Activated CD4-positive, CD25-positive, alpha-beta regulatory T cell treated with anti-CD3 and anti-CD28 coated beads, Interleukin-2, amount 50 U/mL, for 72 hours (primary cell): ENCODE data around the gene TFDP1.

ENCODE experiments used
- DNase-seq: peaks from one replicate; pipeline ENCODE4 v3.0.0; 2021

TFDP1 gene

DNA sequence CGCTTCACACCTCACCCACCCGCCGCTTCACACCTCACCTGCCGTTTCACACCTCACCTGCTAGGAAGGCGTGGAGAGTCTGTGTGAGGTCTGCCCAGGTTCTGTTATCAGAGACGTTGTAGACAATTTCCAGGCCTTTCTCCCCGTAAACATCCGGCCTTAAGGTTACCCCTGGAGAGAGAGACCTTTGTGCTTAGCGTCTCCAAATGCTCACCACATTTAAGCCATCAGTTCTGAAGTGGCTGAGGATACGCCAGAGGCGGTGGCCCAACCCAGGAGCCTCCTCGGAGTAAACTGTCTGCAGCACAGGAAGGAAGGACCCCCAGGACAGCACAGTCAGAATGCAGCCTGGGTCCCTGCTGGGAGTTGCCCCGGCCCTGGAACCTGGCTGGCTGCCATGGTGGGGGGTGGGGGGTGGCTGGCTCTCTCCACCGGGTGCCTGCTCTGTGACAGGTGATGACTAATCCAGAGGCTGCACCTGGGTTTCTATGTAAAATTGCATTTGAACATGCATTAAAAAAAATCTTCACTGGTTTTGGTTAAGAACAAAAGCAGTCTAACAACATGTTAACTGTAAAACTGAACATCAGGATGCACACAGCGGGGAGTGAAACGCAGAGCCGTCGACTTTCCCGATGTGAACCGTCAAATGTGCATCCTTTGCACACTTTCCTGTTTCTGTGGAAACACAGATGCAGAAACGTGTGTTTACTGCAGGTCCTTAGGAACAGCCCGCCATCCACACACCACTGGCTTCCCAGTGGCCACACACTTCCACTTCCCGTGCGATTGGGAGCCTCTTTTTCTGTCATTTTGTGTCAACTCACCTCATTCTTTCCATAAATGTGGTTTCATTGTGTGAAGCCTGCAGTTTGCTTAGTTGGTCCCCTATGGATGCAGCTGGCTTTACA is 69.0 kb downstream of the TFDP1 start:
- peak; percentile 26 for DNase-seq

DNA sequence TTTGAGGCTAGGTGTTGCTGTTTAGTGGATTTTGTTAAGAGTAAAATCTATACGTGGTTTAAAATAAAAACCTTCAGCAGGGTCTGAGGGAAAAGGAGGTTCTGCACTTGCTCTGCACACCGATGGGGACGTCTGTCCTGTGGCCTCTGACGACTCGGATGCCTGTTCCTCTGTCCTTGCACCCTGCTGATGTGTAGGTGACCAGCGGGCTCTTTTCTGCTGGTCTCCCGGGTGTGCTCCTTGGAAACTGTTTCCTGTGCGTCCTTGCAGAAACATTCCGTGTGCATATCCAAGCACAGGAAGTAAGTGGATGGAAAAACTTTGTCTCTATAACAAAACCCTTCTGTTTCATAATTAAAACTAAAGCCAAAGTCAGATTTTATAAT is 69.6 kb downstream of the TFDP1 start:
- no peak for DNase-seq

DNA sequence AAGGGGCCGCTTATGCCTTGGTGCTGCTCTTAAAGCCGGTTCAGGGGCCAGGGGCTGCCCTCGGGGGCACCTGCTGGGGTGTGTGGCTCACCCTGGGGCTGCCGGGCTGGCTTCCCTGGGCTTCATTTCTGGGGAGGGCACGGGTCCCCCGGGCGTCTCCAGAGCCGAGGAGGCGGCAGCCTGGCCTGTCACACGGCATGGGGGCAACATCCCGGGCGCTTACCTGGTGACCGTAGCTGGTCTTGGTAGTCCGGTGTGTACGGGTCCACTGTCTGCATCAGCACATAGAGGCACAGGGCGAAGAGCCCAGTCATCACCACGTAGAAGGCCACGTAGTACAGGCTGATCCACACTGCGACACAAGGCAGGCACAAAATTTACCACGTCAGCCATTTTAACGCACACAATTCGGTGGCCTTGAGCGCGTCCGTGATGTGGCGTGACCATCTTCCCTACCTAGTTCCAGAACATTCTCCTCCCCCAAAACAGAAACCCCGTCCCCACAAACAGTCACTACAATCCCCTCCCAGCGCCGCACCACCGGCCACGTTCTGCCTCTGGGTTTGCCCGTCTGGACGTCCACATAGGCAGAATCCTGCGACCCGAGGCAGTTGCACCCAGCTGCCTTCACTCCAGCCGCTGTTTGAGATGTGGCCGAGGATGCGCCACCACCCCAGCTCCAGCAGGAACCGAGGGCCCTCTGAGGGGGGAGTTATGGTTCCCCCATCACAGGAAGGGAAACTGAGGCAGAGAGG is 70.2 kb downstream of the TFDP1 start:
- DNase-seq: peak; percentile 19

DNA sequence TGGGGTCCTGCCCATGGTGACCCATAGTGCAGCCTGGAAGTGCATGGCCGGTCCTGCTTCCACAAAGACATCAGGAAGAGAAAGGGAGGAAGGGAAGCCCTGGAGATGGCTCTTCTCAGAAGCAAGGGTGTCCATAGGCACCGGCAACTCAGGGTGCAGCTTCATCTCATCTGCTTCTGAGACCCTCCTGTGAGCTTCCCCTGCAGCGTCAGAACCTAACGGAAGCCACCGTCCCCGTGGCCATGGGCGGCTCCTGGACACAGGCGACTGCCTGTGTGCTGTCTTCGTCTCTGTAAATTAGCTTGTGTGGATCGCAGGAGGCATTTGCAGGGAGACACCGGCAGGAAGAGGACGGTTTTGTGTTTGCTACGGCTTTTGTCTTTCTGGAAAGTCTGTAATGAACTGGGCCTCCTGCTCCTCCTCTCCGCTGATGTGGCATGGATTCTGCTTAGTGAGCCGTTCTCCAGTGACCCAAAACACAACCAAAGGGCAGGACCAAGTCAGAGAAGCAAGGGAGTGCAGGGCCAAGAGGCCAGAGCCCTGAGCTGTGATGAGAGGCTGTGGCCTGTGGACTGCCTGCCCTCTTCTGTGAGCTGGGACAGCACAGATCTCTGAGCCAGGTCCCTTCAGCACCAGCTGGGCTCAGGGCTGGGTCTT is 70.9 kb downstream of the TFDP1 start:
- peak; percentile 19 for DNase-seq

DNA sequence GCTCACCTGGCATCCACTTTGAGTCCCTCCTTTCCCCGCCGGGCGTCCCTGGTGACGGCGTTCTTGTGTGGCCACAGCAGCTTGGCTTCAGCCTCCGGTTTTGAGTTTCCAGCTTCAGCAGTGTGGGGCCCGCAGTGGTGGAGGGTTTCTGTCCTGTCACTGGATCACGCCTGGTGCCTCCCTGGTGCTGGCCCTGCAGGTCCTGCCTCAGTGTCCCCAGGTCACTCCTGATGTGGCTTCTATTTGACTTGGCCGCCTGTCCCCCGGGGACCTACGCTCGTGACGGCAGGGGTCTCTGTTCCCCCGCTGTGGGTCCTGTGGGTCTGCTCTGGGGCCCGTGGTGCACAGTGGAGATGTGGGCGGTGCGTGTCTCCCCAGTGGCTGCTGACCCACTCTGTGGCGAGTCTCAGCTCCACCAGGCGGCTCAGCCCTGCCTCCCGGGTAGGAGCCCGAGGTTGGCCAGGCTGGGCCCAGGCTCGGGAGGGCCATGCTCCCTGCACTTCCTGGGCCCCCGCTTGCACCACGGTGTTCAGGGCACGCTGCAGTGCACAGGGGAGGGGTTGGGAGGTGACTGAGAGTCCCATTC is 71.5 kb downstream of the TFDP1 start:
- peak; percentile 17 for DNase-seq

DNA sequence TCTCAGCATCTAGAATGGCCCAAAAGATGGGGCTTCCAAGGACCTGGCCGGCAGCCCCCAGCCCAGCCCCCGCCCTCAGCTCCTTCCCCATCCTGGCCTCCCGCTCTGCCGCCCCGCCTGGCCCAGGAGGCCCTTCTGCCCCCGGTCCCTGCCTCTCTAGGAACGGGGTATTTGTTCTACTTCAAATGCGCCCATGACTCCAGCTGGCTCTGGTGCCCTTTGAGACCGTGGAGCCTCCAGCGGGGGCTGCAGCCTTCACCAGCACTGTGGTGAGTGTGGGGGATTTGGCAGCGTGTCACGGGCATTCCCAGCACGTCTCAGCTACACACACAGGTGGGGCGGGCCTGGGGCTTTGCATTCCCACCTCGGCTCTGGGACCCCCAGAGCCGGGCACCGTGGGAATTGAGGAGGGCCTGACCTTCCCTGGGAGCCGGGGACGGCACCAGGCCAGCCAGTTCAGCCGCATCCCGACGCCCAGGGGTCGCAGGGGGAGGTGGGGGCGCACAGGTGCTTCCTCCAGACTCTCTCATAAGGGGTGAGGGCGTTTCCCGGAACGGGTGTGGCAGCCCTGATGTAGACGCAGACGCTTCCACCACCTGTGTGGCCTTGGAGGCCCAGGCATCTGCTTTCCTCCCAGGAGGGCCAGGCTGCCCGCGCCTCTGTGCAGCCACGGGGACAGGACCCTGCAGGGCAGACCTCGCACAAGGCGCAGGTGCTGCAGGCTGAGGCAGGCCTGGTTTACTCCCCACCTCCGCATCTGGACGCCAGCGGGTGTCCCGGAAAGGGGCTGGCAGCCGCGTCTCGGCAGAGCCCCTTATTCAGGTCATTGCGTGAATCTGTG is 72.5 kb downstream of the TFDP1 start:
- peak; percentile 21 for DNase-seq

DNA sequence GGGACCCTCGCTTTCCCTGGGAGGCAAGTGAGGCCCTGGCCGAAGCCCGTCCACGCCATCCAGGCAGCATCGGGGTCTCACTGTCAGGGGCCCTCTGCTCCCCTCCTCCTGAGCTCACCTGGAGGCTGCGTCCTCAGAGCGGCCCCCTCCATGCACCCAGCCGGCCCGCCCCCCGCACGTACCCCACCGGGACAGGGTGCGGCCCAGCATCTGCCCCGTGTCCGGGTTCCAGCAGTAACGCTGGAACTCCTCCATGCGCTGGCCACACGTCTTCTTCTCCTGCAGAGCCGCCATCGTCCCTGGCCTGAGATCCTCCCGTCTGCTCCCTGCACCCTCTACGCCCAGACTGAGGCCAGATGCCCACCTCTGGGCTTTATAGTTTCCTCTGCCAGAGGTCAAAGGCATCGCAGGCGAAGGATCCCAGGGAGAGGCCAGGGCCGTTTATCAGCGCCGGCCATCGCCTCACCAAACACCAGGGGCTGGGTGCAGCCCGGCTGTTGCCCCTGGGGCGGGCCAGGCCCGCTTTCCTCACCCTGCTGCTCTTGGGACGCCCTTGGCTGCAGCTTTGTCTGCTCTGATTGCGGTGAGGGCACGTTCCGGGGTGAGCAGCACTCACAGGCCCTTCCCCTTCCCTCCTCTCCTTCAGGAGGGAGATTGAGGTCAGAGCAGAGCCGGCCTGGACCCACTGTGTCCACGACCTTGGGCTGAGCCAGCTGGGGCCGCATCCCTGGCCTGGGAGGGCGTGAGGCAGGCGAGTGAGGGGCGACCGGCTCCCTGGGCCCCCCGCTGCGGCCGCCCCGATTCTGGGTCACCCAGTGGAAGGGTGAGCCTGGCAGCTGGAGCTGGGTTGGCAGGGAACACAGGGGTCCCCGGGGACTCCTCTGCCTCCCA is 73.5 kb downstream of the TFDP1 start, which contains the start of gene ATP4B:
ATP4B (minus strand) TSS at position 348 of the 891 bp plus-strand sequence; CDS start at position 294, 54 bp downstream.
- peak; percentile 21 for DNase-seq

DNA sequence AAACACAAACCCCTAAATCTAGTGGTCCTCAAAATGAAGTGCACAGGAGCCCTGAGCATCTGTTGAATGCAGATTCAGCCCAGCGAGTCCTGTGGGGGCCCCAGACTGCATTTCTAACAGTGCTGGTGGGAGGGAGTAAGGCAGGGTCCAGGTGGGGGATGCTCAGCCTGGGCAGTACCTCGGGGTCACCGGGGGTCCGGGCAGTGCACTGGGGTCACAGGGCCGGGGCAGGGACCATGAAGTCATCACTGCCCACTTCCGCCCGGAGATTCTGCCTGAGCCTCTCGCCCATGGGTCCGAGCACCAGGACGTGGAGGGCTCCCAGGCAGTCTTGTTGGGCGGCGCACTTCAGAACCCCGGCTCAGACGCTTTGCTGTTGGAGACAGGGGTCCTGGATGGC is 74.3 kb downstream of the TFDP1 start:
- no peak for DNase-seq

DNA sequence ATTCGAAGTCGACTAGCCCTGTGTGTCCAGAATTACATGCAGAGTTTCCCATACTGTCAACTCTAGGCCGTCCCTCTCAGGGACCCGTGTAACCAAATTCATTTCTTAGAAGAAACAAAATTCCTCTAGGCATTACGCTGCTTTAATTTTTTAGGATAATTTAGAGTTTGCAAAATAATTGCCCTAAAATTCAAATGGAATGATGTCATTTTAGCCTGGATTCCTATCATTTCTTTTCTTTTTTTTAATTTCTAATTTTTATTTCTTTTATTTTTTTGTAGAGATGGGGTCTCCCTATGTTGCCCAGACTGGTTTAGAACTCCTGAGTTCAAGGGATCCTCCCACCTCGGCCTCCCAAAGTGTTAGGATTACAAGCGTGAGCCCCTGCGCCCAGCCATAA is 74.8 kb downstream of the TFDP1 start:
- no peak for DNase-seq

DNA sequence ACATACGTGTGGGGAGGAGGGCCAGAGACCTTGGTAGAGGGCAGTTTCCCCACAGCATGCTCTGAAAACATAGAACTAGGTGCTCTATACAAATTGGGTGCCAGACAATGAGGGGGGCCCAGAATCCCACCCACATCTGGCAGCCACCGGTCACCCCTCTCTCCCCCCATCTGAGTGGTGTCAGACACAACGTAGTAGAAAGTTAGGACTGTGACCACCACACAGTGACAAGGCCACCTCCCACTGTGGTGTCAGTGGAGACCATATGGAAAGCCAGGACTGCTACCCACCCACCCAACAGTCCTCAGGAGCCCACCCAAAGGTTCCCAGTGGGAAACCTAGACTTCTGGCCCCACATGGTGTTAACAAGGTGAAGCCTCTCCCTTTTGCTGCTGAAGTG is 75.5 kb downstream of the TFDP1 start:
- no peak for DNase-seq

DNA sequence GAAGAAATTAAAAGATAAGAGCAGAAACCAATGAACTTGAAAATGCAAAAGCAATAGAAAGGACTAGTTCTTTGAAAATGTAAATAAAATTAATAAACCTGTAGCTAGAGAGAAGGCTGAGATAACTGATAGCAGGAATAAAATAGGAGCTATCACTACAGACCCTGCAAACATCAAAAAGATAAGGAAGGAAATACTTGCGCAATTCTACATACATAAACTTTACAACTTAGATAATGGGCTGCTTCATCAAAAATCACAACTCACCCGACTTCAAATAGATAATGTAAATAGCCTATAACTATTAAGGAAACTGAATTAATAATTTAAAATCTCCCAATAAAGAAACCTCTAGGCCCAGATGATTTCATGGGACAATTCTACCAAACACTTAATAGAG is 77.0 kb downstream of the TFDP1 start:
- DNase-seq: no peak

DNA sequence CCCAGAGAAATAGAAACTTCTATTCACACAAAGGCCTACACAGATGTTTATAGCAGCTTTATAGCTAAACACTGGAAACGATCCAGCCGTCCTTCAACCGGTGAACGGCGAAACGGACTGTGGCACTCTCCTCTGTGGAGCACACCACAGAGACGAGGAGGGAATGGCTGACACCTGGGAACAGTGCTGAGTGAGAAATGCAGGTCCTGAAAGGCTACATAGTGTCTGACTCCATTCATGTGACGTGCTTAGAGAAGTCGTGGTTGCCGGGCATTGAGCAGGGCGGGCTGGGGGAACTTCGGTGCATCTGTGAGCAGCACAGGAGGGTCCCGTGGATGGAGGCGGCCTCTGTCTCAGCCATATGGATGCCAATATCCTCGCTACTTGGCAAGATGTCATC is 79.4 kb downstream of the TFDP1 start:
- peak; percentile 21 for DNase-seq

DNA sequence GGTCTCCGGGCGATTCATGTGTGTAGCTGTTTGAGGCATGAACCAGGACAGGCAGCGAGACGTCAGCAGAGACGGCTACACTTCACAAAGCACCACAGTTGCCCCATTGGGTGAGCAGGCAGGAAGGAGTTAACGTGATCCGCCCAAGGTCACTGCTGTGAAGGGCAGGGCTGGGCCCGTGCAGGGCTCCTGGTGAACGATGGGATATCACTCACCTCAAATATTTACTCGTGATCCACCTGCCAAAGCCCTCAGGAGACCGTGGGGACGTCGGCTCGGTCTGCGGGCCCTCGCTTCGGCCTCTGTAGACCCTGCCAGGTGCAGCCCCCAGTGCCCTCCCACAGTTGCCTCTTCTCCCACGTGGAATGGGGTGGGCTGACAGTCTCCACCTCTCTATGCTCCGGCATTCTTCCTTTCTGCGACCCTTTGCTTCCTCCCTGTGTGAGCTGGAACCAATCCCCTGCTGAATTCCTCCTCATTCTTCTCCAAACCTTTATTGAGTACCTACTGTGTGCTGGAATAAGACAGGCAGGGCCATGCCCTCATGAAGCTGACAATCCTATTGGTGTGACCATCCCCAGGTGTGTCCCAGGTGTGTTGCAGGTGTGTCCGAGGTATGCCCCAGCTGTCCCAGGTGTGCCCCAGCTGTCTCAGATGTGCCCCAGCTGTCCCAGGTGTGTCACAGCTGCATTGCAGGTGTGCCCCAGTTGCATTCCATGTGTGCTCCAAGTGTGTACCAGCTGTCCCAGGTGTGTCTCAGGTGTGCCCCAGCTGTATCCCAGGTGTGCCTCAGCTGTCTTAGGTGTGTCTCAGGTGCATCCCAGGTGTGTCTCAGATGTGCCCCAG is 80.4 kb downstream of the TFDP1 start:
- peak; percentile 25 for DNase-seq

DNA sequence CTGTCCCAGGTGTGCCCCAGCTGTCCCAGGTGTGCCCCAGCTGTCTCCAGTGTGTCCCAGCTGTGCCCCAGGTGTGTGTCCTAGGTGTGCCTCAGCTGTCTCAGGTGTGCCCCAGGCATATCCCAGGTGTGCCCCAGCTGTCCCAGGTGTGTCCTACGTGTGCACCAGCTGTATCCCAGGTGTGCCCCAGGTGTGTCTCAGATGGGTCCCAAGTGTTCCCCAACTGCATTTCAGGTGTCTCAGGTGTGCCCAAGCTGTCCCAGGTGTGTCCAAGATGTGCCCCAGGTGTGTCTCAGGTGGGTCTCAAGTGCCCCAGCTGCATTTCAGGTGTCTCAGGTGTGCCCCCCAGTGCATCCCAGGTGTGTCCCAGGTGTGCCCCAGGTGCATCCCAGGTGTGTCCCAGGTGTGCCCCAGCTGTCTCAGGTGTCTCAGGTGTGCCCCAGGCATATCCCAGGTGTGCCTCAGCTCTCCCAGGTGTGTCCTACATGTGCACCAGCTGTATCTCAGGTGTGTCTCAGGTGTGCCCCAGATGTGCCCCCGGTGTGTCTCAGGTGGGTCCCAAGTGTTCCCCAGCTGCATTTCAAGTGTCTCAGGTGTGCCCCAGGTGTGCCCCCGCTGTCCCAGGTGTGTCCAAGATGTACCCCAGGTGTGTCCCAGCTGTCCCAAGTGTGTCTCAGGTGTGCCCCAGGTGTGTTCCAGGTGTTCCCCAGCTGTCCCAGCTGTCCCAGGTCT is 81.2 kb downstream of the TFDP1 start:
- DNase-seq: peak; percentile 19

DNA sequence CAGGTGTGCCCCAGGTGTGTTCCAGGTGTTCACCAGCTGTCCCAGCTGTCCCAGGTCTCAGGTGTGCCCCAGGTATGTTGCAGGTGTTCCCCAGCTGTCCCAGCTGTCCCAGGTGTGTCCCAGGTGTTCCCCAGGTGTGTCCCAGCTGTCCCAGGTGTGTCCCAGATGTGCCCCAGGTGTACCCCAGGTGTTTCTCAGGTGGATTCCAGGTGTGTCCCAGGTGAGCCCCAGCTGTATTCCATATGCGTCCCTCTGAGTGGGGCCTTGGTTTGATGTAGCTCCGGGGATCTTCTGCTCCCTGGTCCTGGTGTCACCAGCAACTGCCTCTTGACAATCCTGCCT is 81.7 kb downstream of the TFDP1 start:
- peak; percentile 11 for DNase-seq

DNA sequence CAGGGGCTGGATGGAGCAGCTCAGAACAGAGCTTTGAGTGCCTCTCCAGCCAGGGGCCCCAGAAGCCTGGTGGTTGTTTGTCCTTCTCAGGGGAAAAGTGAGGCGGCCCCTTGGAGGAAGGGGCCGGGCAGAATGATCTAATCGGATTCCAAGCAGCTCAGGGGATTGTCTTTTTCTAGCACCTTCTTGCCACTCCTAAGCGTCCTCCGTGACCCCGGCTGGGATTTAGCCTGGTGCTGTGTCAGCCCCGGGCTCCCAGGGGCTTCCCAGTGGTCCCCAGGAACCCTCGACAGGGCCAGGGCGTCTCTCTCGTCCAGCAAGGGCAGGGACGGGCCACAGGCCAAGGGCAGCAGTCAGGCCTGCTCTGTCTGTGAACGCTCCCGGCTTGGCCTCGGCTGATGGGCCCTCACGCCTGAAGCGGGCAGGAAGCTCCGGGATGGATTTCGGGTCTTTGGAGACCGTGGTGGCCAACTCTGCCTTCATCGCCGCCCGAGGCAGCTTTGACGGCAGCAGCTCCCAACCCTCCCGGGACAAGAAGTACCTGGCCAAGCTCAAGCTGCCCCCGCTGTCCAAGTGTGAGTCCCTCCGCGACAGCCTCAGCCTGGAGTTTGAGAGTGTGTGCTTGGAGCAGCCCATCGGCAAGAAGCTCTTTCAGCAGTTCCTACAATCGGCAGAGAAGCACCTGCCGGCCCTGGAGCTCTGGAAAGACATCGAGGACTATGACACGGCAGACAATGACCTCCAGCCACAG is 82.6 kb downstream of the TFDP1 start, which contains the start of gene GRK1:
GRK1 (plus strand) TSS at position 269 of the 751 bp plus-strand sequence; CDS start at position 437, 168 bp downstream.
- peak; percentile 23 for DNase-seq

DNA sequence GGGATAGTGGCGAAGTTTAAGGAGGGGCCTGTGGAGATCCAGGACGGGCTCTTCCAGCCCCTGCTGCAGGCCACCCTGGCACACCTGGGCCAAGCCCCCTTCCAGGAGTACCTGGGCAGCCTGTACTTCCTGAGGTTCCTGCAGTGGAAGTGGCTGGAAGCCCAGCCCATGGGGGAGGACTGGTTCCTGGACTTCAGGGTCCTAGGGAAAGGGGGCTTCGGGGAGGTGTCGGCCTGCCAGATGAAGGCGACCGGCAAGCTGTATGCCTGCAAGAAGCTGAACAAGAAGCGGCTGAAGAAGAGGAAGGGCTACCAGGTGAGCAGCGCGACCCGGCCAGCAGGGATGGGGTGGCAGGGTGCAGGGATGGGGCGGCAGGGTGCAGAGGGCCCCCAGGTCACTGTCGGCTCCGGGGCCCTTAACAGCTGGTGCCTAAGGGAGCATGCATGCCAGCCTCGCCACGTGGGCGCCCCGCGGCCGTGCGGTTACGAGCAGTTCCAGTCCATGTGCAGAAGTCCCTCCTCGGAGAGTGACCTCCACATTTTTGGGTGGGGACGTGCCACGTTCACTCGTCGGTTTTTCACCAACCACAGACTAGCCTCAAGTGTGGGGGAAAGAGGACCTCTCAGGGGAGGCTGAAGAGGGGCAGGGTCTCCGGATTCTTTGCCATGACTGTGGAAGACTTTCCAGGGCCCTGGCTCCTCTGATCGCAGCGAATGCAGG is 83.4 kb downstream of the TFDP1 start:
- DNase-seq: peak; percentile 23

DNA sequence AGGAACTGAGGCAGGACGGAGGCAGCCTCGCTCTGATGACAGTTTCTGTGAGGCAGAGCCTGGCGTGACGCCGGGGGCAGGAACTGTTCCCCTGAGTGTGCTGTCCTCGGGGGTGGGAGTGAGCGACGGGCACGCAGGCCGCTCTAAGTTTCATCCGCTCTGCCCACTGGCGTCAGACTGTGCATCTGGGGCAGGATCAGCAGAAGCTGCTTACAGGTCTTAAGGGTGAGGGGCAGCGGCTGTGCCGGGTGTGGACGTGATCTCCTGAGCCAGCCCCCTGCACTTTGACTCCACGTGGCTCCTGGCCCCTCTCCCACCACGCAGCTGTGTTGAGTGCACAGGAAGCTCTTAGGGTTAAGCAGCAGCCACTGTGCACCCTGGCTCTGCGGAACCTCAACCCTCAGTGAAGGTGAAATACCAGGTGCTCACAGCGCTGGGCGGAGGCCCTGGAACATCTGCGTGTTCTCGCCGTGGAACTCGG is 84.0 kb downstream of the TFDP1 start:
- peak; percentile 19 for DNase-seq
